Astrocyte of the cerebellum (primary cell): ENCODE results near the gene SLC12A8.
A peak's percentile ranks its signal among the peaks of the same experiment; 100 is the strongest.

ENCODE experiments used
- DNase-seq: peaks from one replicate; pipeline ENCODE4 v3.0.0-alpha.2; 2011; ENCODE audit warnings: low read depth
- H3K4me3 ChIP-seq: 2 replicates; pipeline ENCODE4 v1.5.1; 2011; ENCODE audit warnings: mild to moderate bottlenecking, low read depth, low read length, moderate library complexity
- in situ Hi-C: cut with HindIII; loops from 2 replicates; pipeline ENCODE4 v1.10.0; 2017; ENCODE audit warnings: low sequenced_read_pairs
- TF ChIP-seq, protein P1 (sequence below): IDR thresholded peaks from 2 replicates; pipeline ENCODE4 v1.5.1; 2012; ENCODE audit warnings: low read length, low read depth, moderate library complexity, mild to moderate bottlenecking; ENCODE audit errors: missing control alignments

Gene SLC12A8

GRCh38 chr3:125068265-125068664, 144.3 kb downstream of the SLC12A8 start:
- H3K4me3 ChIP-seq, result no peak overlapping the region
- TF ChIP-seq, protein P1, sequence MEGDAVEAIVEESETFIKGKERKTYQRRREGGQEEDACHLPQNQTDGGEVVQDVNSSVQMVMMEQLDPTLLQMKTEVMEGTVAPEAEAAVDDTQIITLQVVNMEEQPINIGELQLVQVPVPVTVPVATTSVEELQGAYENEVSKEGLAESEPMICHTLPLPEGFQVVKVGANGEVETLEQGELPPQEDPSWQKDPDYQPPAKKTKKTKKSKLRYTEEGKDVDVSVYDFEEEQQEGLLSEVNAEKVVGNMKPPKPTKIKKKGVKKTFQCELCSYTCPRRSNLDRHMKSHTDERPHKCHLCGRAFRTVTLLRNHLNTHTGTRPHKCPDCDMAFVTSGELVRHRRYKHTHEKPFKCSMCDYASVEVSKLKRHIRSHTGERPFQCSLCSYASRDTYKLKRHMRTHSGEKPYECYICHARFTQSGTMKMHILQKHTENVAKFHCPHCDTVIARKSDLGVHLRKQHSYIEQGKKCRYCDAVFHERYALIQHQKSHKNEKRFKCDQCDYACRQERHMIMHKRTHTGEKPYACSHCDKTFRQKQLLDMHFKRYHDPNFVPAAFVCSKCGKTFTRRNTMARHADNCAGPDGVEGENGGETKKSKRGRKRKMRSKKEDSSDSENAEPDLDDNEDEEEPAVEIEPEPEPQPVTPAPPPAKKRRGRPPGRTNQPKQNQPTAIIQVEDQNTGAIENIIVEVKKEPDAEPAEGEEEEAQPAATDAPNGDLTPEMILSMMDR, result no peak
- in situ Hi-C loops, result no loop called here
- DNase-seq, result no peak

DNA sequence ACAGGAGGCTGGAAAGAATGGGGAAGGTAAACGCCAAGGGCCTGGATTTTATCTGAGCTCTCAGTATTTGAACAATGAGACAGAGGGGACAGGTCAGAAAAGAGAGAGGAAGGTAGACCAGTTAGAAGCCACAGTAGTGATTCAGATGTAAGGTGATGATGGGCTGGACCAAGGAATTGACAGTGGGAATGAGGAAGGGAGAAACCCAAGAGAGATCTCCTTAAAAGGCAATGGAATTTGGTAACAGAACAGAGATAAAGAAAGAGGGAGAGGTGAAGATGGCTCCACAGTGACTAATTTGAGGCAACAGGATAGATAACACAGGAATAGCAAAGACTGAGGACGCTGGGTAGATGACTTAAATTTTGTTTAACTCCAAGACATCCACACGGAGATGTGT, 145.3 kb downstream of the SLC12A8 start:
- no peak overlapping the region for H3K4me3 ChIP-seq
- DNase-seq, result no peak
- in situ Hi-C loops, result no loop called here
- TF ChIP-seq, protein P1, result no peak

- TF ChIP-seq, protein P1, result no peak
- DNase-seq, result peak; percentile 96
- no peak overlapping the region for H3K4me3 ChIP-seq
- in situ Hi-C loops, result no loop called here
Measured at GRCh38 chr3:125062904-125063618, 149.5 kb downstream of the SLC12A8 start.

DNA sequence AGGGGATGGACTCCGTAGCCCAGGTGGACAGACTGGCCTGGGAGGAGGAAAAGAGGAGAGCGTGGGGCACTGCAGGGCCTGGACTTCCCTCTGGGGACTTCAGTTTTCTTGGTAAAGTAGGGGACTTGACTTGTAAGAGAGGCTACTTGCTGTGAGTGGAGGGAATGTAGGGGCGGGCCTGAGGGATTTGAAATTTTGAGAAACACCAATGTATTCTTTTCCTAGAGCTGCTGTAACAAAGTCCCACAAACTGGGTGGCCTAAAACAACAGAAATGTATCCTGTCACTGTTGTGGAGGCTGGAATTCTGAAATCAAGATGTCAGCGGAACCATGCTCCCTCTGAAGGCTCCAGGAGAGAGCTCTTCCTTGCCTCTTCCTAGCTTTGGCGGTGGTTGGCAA, 150.9 kb downstream of the SLC12A8 start:
- TF ChIP-seq, protein P1, result no peak
- H3K4me3 ChIP-seq, result no peak overlapping the region
- in situ Hi-C loops, result no loop called here

DNA sequence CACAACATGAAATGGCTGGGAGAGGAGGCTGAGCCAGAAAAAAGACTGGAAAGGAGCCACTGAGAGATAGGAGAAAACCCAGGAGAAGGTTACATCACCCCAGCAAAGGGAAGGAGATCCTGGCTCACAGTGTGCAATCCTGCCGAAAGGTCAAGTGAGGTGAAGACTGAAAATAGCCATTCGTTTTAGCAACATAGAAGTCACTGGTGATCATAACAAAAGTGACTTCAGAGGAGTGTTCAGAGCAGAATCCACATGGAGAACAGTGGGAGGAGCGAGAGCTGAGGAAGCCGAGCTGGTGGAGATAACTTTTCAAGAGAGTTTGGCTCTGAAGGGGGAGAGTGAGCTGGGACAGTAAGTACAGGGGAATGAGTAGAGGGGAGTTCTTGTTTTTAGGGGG, 151.4 kb downstream of the SLC12A8 start:
- H3K4me3 ChIP-seq, result no peak overlapping the region
- in situ Hi-C loops, result no loop called here
- DNase-seq, result no peak
- TF ChIP-seq, protein P1, result no peak

More for the DNA sequence above, 150.9 kb downstream of the SLC12A8 start:
- no peak for DNase-seq

- H3K4me3 ChIP-seq, result no peak overlapping the region
- in situ Hi-C loops, result no loop called here
- TF ChIP-seq, protein P1, result peak; percentile 27
- DNase-seq, result no peak
Measured at GRCh38 chr3:125059488-125060245, 152.9 kb downstream of the SLC12A8 start.
